GM21367 (cell line): ENCODE data around the gene RAB40A.
"Not testable (repeated sequence)": the region's sequence is repeated elsewhere in the genome, so short reads cannot be mapped to it uniquely, and the experiment has no call there.

Experiments
- ATAC-seq: cut with Tn5 transposase; IDR thresholded peaks from one replicate; pipeline ENCODE4 v1.9.1; 2021; ENCODE audit not compliant: unreplicated experiment

Gene RAB40A

GRCh38 chrX:103524747-103525146 lies 5.5 kb upstream of the RAB40A start:
- ATAC-seq = no peak

GRCh38 chrX:103523605-103524004 lies 4.3 kb upstream of the RAB40A start:
- ATAC-seq = no peak

- no peak for ATAC-seq
Measured at GRCh38 chrX:103520386-103520785, 1.1 kb upstream of the RAB40A start.

- ATAC-seq = no peak
Measured at GRCh38 chrX:103518571-103518970, 718 bp downstream of the RAB40A start.

GRCh38 chrX:103517246-103517645 lies 2.0 kb downstream of the RAB40A start:
- ATAC-seq = no peak

GRCh38 chrX:103513476-103514108 lies 5.7 kb downstream of the RAB40A start:
- ATAC-seq = no peak

- no peak for ATAC-seq
Measured at GRCh38 chrX:103513067-103513466, 6.2 kb downstream of the RAB40A start.

GRCh38 chrX:103510031-103510430 lies 9.3 kb downstream of the RAB40A start:
- no peak for ATAC-seq

- ATAC-seq = no peak
Measured at GRCh38 chrX:103503853-103504207, 15.5 kb downstream of the RAB40A start.

GRCh38 chrX:103503163-103503852 lies 16.0 kb downstream of the RAB40A start:
- ATAC-seq = no peak

- no peak for ATAC-seq
Measured at GRCh38 chrX:103498786-103499185, 20.5 kb downstream of the RAB40A start.

GRCh38 chrX:103495786-103496185 lies 23.5 kb downstream of the RAB40A start:
- ATAC-seq = no peak

GRCh38 chrX:103493578-103493977 lies 25.7 kb downstream of the RAB40A start:
- ATAC-seq = not testable (repeated sequence)

GRCh38 chrX:103489733-103490132 lies 29.6 kb downstream of the RAB40A start:
- not testable (repeated sequence) for ATAC-seq

GRCh38 chrX:103488794-103489193 lies 30.5 kb downstream of the RAB40A start:
- ATAC-seq = no peak

- ATAC-seq = no peak
Measured at GRCh38 chrX:103488332-103488731, 31.0 kb downstream of the RAB40A start.

GRCh38 chrX:103483720-103484119 lies 35.6 kb downstream of the RAB40A start:
- no peak for ATAC-seq

- ATAC-seq = no peak
Measured at GRCh38 chrX:103480526-103480925, 38.8 kb downstream of the RAB40A start.

GRCh38 chrX:103477496-103477895 lies 41.8 kb downstream of the RAB40A start:
- ATAC-seq = no peak

- ATAC-seq = no peak
Measured at GRCh38 chrX:103475381-103475780, 43.9 kb downstream of the RAB40A start.

GRCh38 chrX:103469977-103470376 lies 49.3 kb downstream of the RAB40A start:
- ATAC-seq = not testable (repeated sequence)

- ATAC-seq = no peak
Measured at GRCh38 chrX:103467887-103468286, 51.4 kb downstream of the RAB40A start.

- no peak for ATAC-seq
Measured at GRCh38 chrX:103467156-103467555, 52.1 kb downstream of the RAB40A start.
